Measurements from ENCODE around the gene HNRNPM.
"Not testable (repeated sequence)": the region's sequence is repeated elsewhere in the genome, so short reads cannot be mapped to it uniquely, and the experiment has no call there.

The HNRNPM gene

GRCh38 chr19:8398311-8398771 is 46.4 kb upstream of the HNRNPM start:
- DNase-seq (ENCODE audit: low read depth): no peak
- H3K4me3 ChIP-seq (ENCODE audit: low read depth, low read length): no peak overlapping the region
- no peak for TF ChIP-seq CTCF (IDR thresholded peaks at IDR 0.05; ENCODE audit: low read depth, low read length, missing control alignments)

- no peak overlapping the region for H3K4me3 ChIP-seq (ENCODE audit: low read depth, low read length)
- no peak for DNase-seq (ENCODE audit: low read depth)
- no peak for TF ChIP-seq CTCF (IDR thresholded peaks at IDR 0.05; ENCODE audit: low read depth, low read length, missing control alignments)
Observed at GRCh38 chr19:8399681-8400188, 45.0 kb upstream of the HNRNPM start.

- no peak for TF ChIP-seq CTCF (IDR thresholded peaks at IDR 0.05; ENCODE audit: low read depth, low read length, missing control alignments)
- no peak overlapping the region for H3K4me3 ChIP-seq (ENCODE audit: low read depth, low read length)
- DNase-seq (ENCODE audit: low read depth): no peak
Observed at GRCh38 chr19:8401981-8402411, 42.8 kb upstream of the HNRNPM start.

GRCh38 chr19:8403098-8403819 is 41.5 kb upstream of the HNRNPM start:
- no peak overlapping the region for H3K4me3 ChIP-seq (ENCODE audit: low read depth, low read length)
- DNase-seq (ENCODE audit: low read depth): no peak
- TF ChIP-seq CTCF (IDR thresholded peaks at IDR 0.05; ENCODE audit: low read depth, low read length, missing control alignments): no peak

- DNase-seq (ENCODE audit: low read depth): no peak
- TF ChIP-seq CTCF (IDR thresholded peaks at IDR 0.05; ENCODE audit: low read depth, low read length, missing control alignments): no peak
Observed at GRCh38 chr19:8403820-8404109, 41.0 kb upstream of the HNRNPM start.

GRCh38 chr19:8404391-8405151 is 40.2 kb upstream of the HNRNPM start:
- no peak for DNase-seq (ENCODE audit: low read depth)
- TF ChIP-seq CTCF (IDR thresholded peaks at IDR 0.05; ENCODE audit: low read depth, low read length, missing control alignments): no peak

More at GRCh38 chr19:8403820-8404109, 41.0 kb upstream of the HNRNPM start:
- no peak overlapping the region for H3K4me3 ChIP-seq (ENCODE audit: low read depth, low read length)

GRCh38 chr19:8410718-8411117 is 34.1 kb upstream of the HNRNPM start:
- DNase-seq (ENCODE audit: low read depth); H3K4me3 ChIP-seq (ENCODE audit: low read depth, low read length): not testable (repeated sequence)

More at GRCh38 chr19:8404391-8405151, 40.2 kb upstream of the HNRNPM start:
- H3K4me3 ChIP-seq (ENCODE audit: low read depth, low read length): no peak overlapping the region
